ENCODE data around the gene PLXNB1. TPM values are rescaled to one million over a fixed set of nuclear protein-coding genes. Genes with fewer than 3 reads are reported as not detected.

Gene PLXNB1
- total and polyA plus RNA-seq, 4 donors = 36.0 to 123 (median 86.1) TPM

DNA sequence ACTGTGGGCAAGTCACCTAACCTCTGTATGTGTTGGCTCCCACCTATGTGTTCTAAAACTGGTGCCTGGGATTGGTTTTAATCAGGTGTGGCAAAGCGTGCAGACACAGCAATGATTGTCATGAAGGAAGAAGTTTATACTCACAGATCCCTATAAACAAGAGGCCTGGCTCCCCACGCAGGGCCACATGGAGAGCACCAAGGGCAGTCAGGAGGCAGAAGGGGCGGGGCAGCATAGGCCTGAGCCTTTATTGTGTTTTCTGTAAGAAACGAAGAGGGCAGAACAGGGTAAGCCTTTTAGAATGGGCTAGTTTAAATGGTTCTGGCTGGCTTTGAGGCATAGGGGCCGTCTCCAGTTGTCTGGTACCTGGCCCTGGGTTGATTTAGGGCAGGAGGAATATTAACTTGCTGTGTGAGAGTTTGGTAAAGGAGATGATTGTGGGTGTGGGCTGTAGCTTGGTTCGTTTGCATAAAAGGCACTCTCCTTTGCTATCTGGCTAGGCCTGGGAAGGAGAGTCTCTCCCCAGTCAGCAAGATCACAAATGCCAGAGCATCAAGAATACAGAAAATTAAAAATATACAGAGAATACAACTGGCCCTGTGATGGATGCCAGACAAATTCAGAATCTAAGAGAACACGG lies 60.1 kb downstream of the PLXNB1 start:
- peaks cover 0 to 3% (median 0%) of the 10 kb centered on the region in 5 donors for H3K4me1 ChIP-seq (ENCODE audit: control insufficient read depth in 5 of 5, insufficient read depth in 5 of 5, low read length in 5 of 5)
- WGBS, 2 donors = 74 to 84% methylated on average over 7 of the region's 7 CpGs
- ATAC-seq (ENCODE audit: insufficient read depth, low FRiP score) (no peak), DNase-seq (no peak)
- no peak overlapping the region for H3K9ac ChIP-seq (ENCODE audit: insufficient read depth in 1 of 2, low read length in 2 of 2)
- H3K36me3 ChIP-seq (ENCODE audit: control insufficient read depth in 4 of 4, insufficient read depth in 4 of 4, low read length in 4 of 4) = no peaks in the 10 kb centered on the region
- TF ChIP-seq, protein P1, sequence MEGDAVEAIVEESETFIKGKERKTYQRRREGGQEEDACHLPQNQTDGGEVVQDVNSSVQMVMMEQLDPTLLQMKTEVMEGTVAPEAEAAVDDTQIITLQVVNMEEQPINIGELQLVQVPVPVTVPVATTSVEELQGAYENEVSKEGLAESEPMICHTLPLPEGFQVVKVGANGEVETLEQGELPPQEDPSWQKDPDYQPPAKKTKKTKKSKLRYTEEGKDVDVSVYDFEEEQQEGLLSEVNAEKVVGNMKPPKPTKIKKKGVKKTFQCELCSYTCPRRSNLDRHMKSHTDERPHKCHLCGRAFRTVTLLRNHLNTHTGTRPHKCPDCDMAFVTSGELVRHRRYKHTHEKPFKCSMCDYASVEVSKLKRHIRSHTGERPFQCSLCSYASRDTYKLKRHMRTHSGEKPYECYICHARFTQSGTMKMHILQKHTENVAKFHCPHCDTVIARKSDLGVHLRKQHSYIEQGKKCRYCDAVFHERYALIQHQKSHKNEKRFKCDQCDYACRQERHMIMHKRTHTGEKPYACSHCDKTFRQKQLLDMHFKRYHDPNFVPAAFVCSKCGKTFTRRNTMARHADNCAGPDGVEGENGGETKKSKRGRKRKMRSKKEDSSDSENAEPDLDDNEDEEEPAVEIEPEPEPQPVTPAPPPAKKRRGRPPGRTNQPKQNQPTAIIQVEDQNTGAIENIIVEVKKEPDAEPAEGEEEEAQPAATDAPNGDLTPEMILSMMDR (IDR thresholded peaks at IDR 0.05; ENCODE audit: control extremely low read depth, extremely low read depth) = no peak
- H3K9me3 ChIP-seq (ENCODE audit: control insufficient read depth in 4 of 4, insufficient read depth in 3 of 4, low read length in 3 of 4) = no peaks in the 10 kb centered on the region
- no peaks in the 10 kb centered on the region for H3K27me3 ChIP-seq (ENCODE audit: control insufficient read depth in 3 of 3, insufficient read depth in 3 of 3, low read length in 2 of 3)
- H3K4me3 ChIP-seq = no peak overlapping the region
- H3K27ac ChIP-seq (ENCODE audit: low read depth in 1 of 2, low read length in 1 of 2) = no peak overlapping the region

DNA sequence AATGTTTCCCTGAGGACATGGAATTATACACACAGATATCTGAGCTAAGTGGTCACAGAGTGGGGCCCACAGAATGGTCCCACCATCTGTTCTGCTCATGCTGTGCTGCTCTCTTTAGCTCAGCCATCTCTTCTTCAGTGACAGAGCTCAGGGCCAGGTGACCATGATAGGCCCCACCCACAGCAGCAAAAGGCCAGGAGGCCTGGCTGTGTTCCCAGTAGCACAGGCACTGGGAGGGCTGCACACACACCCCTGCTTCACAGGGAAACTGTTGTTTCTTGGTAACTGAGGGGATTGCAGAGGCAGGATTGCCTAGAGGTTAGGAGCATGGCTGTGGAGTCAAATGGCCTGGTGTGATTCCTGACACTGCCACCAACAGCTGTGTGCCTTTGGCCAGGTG lies 62.7 kb downstream of the PLXNB1 start:
- peaks cover 0 to 3% (median 0%) of the 10 kb centered on the region in 5 donors for H3K4me1 ChIP-seq (ENCODE audit: control insufficient read depth in 5 of 5, insufficient read depth in 5 of 5, low read length in 5 of 5)
- no peaks in the 10 kb centered on the region for H3K27me3 ChIP-seq (ENCODE audit: control insufficient read depth in 3 of 3, insufficient read depth in 3 of 3, low read length in 2 of 3)
- DNase-seq (peak; percentile 14 to 49 (median 19)), ATAC-seq (ENCODE audit: insufficient read depth, low FRiP score) (no peak)
- H3K9ac ChIP-seq (ENCODE audit: insufficient read depth in 1 of 2, low read length in 2 of 2) = no peak overlapping the region
- H3K27ac ChIP-seq (ENCODE audit: low read depth in 1 of 2, low read length in 1 of 2) = no peak overlapping the region
- H3K36me3 ChIP-seq (ENCODE audit: control insufficient read depth in 4 of 4, insufficient read depth in 4 of 4, low read length in 4 of 4) = no peaks in the 10 kb centered on the region
- H3K9me3 ChIP-seq (ENCODE audit: control insufficient read depth in 4 of 4, insufficient read depth in 3 of 4, low read length in 3 of 4) = no peaks in the 10 kb centered on the region
- TF ChIP-seq, protein P1 (IDR thresholded peaks at IDR 0.05; ENCODE audit: control extremely low read depth, extremely low read depth) = no peak
- H3K4me3 ChIP-seq = no peak overlapping the region

DNA sequence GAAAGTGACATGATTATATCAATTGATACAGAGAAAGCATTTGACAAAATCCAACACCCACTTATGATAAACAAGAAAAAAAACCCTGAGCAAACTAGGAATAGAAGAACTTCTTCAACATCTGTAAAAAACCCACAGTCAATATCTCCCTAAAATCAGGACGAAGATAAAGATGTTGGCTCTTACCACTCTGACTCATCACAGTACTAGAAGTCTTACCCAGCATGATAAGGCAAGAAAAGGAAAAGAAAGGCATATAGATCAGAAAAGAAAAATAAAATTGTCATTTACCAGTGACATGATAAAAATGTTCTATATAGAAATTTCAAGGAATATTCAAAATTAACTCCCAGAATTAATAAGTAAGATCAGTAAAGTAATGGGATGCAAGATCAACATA lies 65.0 kb downstream of the PLXNB1 start:
- H3K27me3 ChIP-seq (ENCODE audit: control insufficient read depth in 3 of 3, insufficient read depth in 3 of 3, low read length in 2 of 3) = no peaks in the 10 kb centered on the region
- peaks cover 0 to 3% (median 0%) of the 10 kb centered on the region in 5 donors for H3K4me1 ChIP-seq (ENCODE audit: control insufficient read depth in 5 of 5, insufficient read depth in 5 of 5, low read length in 5 of 5)
- no peak for DNase-seq
- ATAC-seq (ENCODE audit: insufficient read depth, low FRiP score) = no peak
- H3K4me3 ChIP-seq = no peak overlapping the region
- no peaks in the 10 kb centered on the region for H3K9me3 ChIP-seq (ENCODE audit: control insufficient read depth in 4 of 4, insufficient read depth in 3 of 4, low read length in 3 of 4)
- H3K27ac ChIP-seq (ENCODE audit: low read depth in 1 of 2, low read length in 1 of 2) = no peak overlapping the region
- no peak overlapping the region for H3K9ac ChIP-seq (ENCODE audit: insufficient read depth in 1 of 2, low read length in 2 of 2)
- H3K36me3 ChIP-seq (ENCODE audit: control insufficient read depth in 4 of 4, insufficient read depth in 4 of 4, low read length in 4 of 4) = no peaks in the 10 kb centered on the region
- TF ChIP-seq, protein P1 (IDR thresholded peaks at IDR 0.05; ENCODE audit: control extremely low read depth, extremely low read depth) = no peak
- WGBS, 2 donors = 75 to 81% methylated on average over 1 of the region's 1 CpG

DNA sequence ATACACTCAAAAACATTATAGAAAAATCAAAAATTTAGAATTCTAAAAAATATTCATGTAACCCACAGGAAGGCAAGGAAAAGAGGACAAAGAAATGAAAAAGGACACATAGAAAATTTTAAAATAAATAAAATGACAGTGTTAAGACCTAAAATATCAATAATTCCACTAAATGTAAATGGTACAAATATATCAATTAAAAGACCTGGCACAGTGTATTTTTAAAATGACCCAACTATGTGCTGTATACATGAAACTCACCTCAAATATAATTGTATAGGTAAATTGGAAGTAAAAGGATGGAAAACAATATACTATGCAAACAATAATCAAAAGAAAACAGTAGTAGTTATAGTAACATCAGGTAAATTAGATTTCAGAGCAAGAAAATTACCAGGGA lies 68.0 kb downstream of the PLXNB1 start:
- H3K27me3 ChIP-seq (ENCODE audit: control insufficient read depth in 3 of 3, insufficient read depth in 3 of 3, low read length in 2 of 3) = no peaks in the 10 kb centered on the region
- H3K9me3 ChIP-seq (ENCODE audit: control insufficient read depth in 4 of 4, insufficient read depth in 3 of 4, low read length in 3 of 4) = peaks cover 0 to 2% (median 0%) of the 10 kb centered on the region in 4 donors
- H3K4me1 ChIP-seq (ENCODE audit: control insufficient read depth in 5 of 5, insufficient read depth in 5 of 5, low read length in 5 of 5) = no peaks in the 10 kb centered on the region
- no peak for ATAC-seq (ENCODE audit: insufficient read depth, low FRiP score)
- no peak overlapping the region for H3K4me3 ChIP-seq
- no peak for DNase-seq
- no peak overlapping the region for H3K9ac ChIP-seq (ENCODE audit: insufficient read depth in 1 of 2, low read length in 2 of 2)
- TF ChIP-seq, protein P1 (IDR thresholded peaks at IDR 0.05; ENCODE audit: control extremely low read depth, extremely low read depth) = no peak
- no peak overlapping the region for H3K27ac ChIP-seq (ENCODE audit: low read depth in 1 of 2, low read length in 1 of 2)
- H3K36me3 ChIP-seq (ENCODE audit: control insufficient read depth in 4 of 4, insufficient read depth in 4 of 4, low read length in 4 of 4) = no peaks in the 10 kb centered on the region
